ENCODE measurements around the gene PRTN3.

The PRTN3 gene

DNA sequence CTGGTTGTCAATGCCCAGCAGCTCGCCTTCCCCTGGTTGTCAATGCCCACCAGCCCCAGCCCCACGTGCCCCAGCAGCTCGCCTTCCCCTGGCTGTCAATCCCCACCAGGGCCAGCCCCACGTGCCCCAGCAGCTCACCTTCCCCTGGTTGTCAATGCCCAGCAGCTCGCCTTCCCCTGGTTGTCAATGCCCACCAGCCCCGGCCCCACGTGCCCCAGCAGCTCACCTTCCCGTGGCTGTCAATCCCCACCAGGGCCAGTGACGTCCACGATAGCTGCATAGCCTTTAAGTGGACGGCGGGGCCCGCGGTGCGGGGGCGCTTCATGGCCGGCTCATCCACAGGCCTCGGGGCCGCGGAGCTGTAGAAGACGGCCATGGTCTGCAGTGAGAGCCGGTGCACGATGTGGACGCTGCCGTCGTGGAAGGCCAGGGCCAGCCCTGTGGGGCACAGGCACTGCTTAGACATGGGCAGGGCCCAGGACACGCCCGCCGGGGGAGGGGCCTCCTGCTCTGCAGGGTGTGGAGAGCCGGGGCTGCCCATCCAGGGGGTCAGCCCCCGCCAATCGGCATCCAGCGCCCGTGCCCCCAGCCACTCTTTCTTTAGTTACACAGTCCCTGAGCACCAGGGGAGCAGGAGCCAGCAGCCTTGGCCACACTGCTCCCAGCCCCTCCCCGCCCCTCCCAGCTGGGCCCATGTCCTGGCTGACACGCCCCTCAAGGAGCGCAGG is 39.1 kb downstream of the PRTN3 start:
- DNase-seq (ENCODE audit: extremely low read depth, low read depth) = no peak
- TF ChIP-seq, protein P1, sequence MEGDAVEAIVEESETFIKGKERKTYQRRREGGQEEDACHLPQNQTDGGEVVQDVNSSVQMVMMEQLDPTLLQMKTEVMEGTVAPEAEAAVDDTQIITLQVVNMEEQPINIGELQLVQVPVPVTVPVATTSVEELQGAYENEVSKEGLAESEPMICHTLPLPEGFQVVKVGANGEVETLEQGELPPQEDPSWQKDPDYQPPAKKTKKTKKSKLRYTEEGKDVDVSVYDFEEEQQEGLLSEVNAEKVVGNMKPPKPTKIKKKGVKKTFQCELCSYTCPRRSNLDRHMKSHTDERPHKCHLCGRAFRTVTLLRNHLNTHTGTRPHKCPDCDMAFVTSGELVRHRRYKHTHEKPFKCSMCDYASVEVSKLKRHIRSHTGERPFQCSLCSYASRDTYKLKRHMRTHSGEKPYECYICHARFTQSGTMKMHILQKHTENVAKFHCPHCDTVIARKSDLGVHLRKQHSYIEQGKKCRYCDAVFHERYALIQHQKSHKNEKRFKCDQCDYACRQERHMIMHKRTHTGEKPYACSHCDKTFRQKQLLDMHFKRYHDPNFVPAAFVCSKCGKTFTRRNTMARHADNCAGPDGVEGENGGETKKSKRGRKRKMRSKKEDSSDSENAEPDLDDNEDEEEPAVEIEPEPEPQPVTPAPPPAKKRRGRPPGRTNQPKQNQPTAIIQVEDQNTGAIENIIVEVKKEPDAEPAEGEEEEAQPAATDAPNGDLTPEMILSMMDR (IDR thresholded peaks at IDR 0.05; ENCODE audit: low read depth, low read length) = no peak

DNA sequence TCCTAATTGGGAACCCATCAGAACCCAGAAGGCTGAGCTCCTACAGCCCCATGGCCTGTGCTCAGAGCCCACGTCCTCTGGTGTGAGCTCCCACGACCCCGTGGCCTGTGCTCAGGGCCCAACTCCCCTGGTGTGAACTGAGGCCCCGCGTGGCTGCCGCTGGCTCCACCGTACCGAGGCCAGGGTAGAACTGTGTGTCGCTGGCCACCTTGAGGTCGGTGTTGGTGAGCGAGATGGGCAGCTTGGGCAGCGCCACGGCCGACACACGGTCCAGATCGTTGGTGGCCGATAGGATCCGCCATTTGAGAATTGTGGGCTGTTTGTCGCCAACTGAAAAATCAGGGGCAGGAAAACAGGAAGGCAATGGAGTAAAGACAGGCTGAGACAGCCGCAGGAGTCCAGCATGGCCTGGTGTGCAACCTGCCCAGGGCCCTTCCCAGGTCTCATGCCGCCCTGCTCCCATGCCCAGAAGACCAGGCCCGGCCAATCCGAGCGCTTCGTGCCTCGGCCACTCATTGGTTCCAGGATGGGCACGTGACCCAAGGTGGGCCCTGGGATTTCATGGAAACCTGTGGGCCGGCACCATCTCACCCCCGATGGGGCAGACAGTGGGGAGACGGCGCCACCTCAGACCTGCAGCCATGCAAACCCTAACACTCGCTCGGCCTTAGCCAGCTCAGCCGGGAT is 40.7 kb downstream of the PRTN3 start:
- TF ChIP-seq, protein P1 (IDR thresholded peaks at IDR 0.05; ENCODE audit: low read depth, low read length) = no peak
- no peak for DNase-seq (ENCODE audit: extremely low read depth, low read depth)

DNA sequence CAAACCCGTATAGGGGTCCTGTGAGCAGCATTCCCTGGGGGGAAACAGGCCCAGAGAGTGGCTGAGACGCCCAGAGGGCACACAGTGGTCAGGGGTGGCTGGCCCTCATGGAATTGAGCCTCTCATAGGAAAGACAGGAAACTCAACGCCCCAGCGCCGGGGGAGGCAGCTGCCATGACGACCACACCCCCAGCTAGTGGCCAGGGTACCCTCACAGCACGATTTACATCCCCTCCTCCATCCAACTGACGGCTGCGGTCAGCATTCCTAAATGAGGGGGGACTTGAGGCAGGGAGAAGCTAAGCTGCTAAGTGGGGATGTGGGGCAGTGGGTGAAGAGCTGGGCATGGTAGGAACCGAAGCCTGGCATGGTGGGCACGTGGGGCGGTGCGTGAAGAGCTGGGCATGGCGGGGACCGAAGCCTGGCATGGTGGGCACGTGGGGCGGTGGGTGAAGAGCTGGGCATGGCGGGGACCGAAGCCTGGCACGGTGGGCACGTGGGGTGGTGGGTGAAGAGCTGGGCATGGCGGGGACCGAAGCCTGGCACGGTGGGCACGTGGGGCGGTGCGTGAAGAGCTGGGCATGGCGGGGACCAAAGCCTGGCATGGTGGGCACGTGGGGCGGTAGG is 42.2 kb downstream of the PRTN3 start:
- DNase-seq (ENCODE audit: extremely low read depth, low read depth) = no peak
- TF ChIP-seq, protein P1 (IDR thresholded peaks at IDR 0.05; ENCODE audit: low read depth, low read length) = no peak

DNA sequence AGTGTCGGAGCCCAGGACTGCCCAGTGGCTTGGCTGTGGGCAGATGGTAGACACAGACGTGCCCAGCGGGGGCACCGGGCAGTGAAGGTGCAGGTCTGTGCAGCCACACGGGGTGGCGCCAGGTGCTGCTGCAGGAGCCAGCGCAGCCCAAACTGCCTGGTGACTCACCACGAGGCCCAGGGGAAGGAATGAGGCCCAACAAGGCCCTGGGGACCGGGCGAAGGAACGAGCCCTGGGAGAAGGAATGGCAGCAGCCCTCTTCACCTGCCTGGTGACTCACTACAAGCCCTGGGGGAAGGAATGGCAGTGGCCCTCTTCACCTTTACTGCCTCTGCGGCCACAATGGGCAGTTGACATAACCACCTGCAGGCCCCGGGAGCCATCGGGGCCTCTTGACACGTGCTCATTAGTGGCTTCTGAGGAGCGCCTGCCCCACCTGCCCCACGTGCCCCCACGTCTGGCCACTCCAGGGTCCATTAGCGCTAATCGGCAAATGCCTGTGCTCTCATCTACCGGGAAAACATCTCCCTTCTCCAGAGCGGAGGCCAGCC is 42.9 kb downstream of the PRTN3 start:
- no peak for DNase-seq (ENCODE audit: extremely low read depth, low read depth)
- TF ChIP-seq, protein P1 (IDR thresholded peaks at IDR 0.05; ENCODE audit: low read depth, low read length) = no peak

DNA sequence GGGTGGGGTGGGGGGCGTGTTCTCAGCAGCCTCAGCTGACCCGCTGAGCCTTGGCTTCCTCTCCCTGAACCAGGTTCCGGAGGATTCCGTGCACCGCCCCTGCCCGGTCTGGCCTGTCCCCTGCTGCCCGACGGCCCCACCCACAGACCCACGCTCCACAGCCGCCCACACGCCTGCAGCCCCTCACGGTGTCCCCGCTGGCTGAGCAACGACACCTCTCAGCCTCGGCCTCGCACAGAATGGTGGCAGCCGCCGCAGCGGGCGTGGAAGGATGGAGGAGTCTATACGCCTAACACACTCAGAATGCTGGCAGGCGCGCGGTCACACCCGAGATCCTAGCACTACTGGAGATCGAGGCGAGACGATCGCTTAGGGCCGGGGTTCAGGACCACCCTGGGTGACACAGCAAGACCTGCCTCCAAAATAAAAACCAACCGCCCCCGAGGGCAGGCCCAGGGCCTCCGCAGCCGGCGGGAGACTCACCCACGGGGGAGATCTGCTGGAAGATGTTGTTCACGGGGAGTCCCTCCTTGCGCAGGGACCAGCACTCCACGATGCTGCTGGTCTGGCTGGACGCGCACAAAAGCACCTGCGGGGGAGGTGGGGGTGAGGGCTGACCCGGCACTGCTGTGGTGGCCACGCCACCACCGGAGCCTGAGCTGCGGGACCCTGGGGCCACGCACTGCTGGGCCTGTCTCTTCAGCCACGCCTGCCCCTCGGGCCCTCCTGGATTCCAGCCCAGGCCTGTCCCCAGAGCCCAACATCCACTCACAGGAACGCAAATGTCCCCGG is 43.8 kb downstream of the PRTN3 start:
- no peak for DNase-seq (ENCODE audit: extremely low read depth, low read depth)
- TF ChIP-seq, protein P1 (IDR thresholded peaks at IDR 0.05; ENCODE audit: low read depth, low read length) = no peak

GRCh38 chr19:885536-886224 is 44.9 kb downstream of the PRTN3 start:
- TF ChIP-seq, protein P1 (IDR thresholded peaks at IDR 0.05; ENCODE audit: low read depth, low read length) = no peak
- DNase-seq (ENCODE audit: extremely low read depth, low read depth) = no peak

Measured in AG09319 (cell line).